Central memory CD8-positive, alpha-beta T cell (primary cell): ENCODE data around the gene HYDIN.
"Not testable (repeated sequence)": the region's sequence is repeated elsewhere in the genome, so short reads cannot be mapped to it uniquely, and the experiment has no call there.

Experiments used
- ATAC-seq: fragments of 150-1000 bp; cut with Tn5 transposase; replicated peaks from 2 replicates; pipeline ENCODE4 v1.10.0; 2022; ENCODE audit warnings: mild to moderate bottlenecking, moderate FRiP score, moderate number of reproducible peaks; ENCODE audit not compliant: poor library complexity, severe bottlenecking; ENCODE audit errors: extremely low read depth
- DNase-seq, 2 donors: peaks; one replicate each; pipeline ENCODE4 v3.0.0; 2021; ENCODE audit warnings: low spot score in 2 of 2
- H3K27ac Mint-ChIP-seq: one replicate; pipeline ENCODE4 v1.8.0; 2022; ENCODE audit warnings: low read depth, mild to moderate bottlenecking, moderate library complexity, mixed read lengths
- H3K27me3 Mint-ChIP-seq: one replicate; pipeline ENCODE4 v1.8.0; 2022; ENCODE audit warnings: mixed read lengths
- H3K36me3 Mint-ChIP-seq: one replicate; pipeline ENCODE4 v1.8.0; 2022; ENCODE audit warnings: mild to moderate bottlenecking, moderate library complexity, mixed read lengths; ENCODE audit not compliant: insufficient read depth
- H3K4me1 Mint-ChIP-seq: one replicate; pipeline ENCODE4 v1.8.0; 2022; ENCODE audit warnings: mixed read lengths
- H3K4me3 Mint-ChIP-seq: one replicate; pipeline ENCODE4 v1.8.0; 2022; ENCODE audit warnings: mild to moderate bottlenecking, moderate library complexity, mixed read lengths
- H3K9me3 Mint-ChIP-seq: one replicate; pipeline ENCODE4 v1.8.0; 2022; ENCODE audit warnings: mixed read lengths

The HYDIN gene

DNA sequence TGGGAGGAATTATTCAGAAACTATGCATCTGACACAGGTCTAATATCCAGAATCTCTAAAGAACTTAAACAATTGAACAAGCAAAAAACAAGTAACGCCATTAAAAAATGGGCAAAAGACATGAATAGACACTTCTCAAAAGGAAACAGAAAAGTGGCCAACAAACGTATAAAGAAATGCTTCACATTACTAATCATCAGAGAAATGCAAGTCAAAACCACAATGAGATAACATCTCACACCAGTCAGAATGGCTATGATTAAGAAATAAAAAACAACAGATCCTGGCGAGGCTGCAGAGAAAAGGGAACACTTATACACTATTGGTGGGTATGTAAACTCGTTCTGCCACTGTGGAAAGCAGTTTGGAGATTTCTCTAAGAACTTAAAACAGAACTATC lies 379.2 kb downstream of the HYDIN start:
- H3K4me3 Mint-ChIP-seq, H3K27ac Mint-ChIP-seq, H3K36me3 Mint-ChIP-seq, H3K4me1 Mint-ChIP-seq, DNase-seq, H3K9me3 Mint-ChIP-seq, ATAC-seq: not testable (repeated sequence)
- peaks cover 11% of the 10 kb centered on the region for H3K27me3 Mint-ChIP-seq

DNA sequence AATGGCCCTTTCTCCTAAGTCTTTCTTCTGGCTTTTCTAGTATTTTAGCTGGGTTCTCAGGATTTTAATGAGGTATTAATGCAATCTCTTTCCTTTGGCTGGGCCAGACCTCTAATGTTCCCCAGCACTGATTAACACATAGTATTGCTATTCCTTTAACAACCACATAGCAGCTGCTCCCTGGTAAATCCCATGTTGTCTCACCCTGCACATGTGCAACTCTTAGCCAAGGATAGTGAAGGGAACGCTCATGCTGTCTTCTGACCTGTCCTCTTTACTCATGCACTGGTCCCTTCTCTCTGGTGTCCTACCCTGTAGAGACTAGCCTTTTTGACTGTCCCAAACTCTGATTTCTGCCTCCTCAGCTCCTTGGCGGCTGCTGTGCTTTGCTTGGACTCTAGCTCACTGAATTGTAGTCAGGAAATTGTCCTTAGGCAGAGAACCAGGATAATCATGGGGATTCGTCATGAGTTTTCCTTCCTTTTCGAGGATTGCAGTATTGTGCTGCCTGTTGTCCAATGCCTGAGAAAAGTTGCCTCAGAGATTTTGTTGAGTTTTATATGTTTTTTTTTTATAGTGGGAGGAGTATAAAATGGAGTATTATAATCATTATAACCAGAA lies 406.9 kb downstream of the HYDIN start:
- H3K27ac Mint-ChIP-seq, ATAC-seq, H3K27me3 Mint-ChIP-seq, H3K4me3 Mint-ChIP-seq, H3K36me3 Mint-ChIP-seq, DNase-seq, H3K9me3 Mint-ChIP-seq, H3K4me1 Mint-ChIP-seq: not testable (repeated sequence)

DNA sequence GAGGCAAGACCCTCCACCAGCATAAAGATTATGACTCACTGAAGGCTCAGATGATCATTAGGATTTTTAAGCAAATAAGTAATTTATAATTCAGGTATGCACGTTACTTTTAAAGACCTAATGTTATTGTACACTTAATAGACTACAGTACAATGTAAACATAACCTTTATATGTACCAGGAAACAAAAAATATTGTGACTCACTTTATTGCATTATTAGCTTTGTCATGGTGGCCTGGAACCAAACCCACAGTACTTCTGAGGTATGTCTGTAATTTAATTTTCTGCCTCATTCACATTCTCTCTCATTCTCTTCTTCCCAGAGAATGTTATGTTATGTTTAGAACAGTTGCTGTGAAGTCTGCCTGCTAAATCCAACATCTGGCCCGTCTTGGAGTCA lies 407.8 kb downstream of the HYDIN start:
- H3K27ac Mint-ChIP-seq, H3K9me3 Mint-ChIP-seq, H3K4me3 Mint-ChIP-seq, ATAC-seq, H3K4me1 Mint-ChIP-seq, H3K27me3 Mint-ChIP-seq, H3K36me3 Mint-ChIP-seq, DNase-seq: not testable (repeated sequence)

DNA sequence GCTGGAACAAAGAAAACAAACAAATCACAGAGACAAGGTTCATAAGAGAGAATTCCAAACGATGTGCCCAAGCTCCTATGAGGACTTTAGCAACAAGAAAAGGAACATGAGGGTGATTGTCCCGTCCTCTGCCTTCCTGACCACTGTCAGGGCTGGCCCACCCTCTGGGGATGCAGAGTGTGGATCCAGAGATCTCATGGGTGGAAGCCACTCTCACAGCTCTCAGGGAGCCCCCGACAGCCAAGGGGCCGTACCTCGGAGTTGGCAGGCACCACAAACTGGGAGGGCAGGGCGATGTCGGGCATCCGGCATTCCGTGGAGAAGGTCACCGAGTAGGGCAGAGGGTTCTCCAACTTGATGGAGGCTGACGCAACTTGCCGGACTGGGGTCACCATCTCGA lies 412.4 kb downstream of the HYDIN start:
- not testable (repeated sequence) for ATAC-seq, H3K4me1 Mint-ChIP-seq, DNase-seq, H3K27me3 Mint-ChIP-seq, H3K4me3 Mint-ChIP-seq, H3K36me3 Mint-ChIP-seq, H3K27ac Mint-ChIP-seq, H3K9me3 Mint-ChIP-seq

DNA sequence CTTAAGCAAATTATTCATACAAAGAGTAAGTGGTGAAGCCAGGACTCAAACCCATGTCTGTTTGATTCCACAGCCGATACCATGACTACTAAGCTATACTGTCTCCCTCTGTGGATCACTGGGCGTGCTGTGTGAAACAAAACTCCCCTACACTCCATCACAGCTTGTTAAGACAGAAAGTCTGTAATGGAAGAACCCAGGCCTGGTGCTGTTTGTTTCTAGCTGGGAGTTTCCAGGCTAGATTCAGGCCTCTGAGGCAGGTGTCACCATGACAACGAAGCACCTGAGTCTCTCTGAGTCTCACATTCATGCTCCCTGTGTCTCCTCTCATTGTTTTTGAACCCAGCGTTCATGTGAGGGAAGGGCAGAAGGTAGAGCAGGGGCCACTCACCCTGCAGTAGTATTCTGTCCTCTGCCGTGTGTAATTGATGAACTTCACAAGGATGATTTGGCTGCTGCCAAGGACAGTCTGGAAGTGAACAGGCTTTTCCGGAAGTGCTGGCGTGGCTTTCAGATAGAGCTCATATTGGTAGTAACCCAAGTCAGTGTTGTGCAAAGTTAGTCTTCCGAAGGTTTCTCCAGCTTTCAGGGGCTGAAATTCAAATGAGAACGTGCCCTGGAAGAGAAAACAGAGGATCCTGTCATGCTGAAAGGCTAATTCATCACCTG lies 421.0 kb downstream of the HYDIN start:
- Mint-ChIP-seq H3K36me3 (peaks cover 5% of the 10 kb centered on the region), H3K9me3 (no peaks in the 10 kb centered on the region), H3K27me3 (peaks cover 45% of the 10 kb centered on the region), H3K4me1 (no peaks in the 10 kb centered on the region), H3K4me3 (no peak overlapping the region), H3K27ac (no peak overlapping the region)
- ATAC-seq, result no peak
- DNase-seq, result no peak

DNA sequence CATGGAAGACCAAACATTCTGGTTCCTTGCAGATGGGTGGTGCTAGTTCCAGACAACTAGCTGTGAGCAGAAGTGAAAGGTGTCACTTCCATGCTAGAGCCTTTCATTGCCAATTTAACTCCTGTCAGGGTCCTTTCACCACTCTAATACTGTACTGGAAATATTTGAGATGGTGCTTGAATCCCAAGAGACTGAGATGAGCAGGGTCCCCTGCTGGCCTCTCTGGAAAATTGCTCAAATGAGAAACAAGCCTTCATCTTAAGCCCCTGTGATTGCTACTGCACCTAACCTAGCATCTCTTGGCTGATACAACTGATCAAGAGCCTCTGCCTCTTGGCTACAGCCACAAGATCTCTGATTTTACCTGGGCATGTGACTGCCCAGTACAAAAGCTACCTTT lies 422.2 kb downstream of the HYDIN start:
- H3K4me3 Mint-ChIP-seq, result no peak overlapping the region
- no peaks in the 10 kb centered on the region for H3K9me3 Mint-ChIP-seq
- DNase-seq, result no peak
- H3K27me3 Mint-ChIP-seq, result peaks cover 45% of the 10 kb centered on the region
- no peaks in the 10 kb centered on the region for H3K4me1 Mint-ChIP-seq
- peaks cover 5% of the 10 kb centered on the region for H3K36me3 Mint-ChIP-seq
- ATAC-seq, result no peak
- H3K27ac Mint-ChIP-seq, result no peak overlapping the region

DNA sequence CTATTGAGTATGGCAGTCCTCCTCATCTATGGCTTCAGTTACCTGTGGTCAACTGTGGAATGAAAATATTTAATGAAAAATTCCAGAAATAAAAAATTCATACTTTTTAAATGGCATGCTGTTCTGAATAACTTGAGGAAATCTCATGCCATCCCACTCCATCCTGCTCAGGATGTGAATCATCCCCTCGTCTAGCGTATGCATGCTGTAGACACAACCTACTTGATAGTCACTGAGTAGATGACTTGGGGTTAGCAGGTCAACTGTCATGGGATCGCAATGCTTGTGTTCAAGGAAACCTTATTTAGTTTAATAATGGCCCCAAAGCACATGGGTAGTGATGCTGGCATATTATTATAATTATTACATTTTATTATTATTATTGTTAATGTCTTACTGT lies 424.7 kb downstream of the HYDIN start:
- peaks cover 44% of the 10 kb centered on the region for H3K27me3 Mint-ChIP-seq
- no peak overlapping the region for H3K4me3 Mint-ChIP-seq
- peaks cover 10% of the 10 kb centered on the region for H3K4me1 Mint-ChIP-seq
- peaks cover 9% of the 10 kb centered on the region for H3K36me3 Mint-ChIP-seq
- ATAC-seq (no peak), DNase-seq (no peak)
- H3K9me3 Mint-ChIP-seq, result no peaks in the 10 kb centered on the region
- no peak overlapping the region for H3K27ac Mint-ChIP-seq

DNA sequence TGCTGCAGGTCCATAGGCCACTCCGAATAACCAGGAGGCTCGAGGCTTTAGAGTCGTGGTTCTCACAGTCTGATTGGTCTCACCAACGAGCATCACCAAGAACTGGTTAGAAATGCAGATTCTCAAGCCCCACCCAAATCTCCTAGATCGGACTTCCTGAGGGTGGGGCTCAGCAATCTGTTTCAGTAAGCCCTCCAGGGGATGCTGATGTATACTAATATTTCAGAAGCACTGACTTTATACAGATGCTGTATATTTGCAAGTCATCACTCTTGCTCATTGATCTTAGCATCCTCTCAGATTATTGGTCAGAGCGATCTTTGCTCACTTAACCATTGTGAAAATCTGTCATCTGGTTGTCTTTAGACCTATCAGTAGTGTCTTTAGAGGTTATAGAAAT lies 425.1 kb downstream of the HYDIN start:
- Mint-ChIP-seq H3K9me3 (no peaks in the 10 kb centered on the region), H3K4me1 (peaks cover 14% of the 10 kb centered on the region), H3K36me3 (peaks cover 8% of the 10 kb centered on the region), H3K27me3 (peaks cover 40% of the 10 kb centered on the region), H3K27ac (no peak overlapping the region), H3K4me3 (no peak overlapping the region)
- no peak for ATAC-seq
- DNase-seq, result no peak

DNA sequence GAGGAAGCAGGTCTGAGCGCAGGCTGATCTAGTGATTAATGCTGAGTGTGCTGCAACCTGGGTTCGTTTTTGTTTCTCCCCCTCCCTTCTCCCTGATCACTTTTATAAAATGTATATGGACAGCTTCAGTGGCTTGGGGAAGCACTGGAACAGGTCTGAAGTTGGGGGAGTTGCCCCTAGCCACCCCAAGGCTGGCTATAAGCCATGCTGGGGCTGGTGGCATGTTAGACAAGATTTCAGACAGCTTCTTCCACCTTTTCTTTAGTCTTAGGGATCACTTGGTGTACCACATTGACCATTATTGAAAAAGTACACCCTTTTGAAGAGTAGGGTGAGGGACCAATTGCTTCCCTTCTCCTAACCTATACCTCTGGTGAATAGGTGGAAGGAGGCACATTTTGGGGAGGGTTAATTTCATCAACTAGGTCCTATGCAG lies 425.8 kb downstream of the HYDIN start:
- H3K27me3 Mint-ChIP-seq, result peaks cover 34% of the 10 kb centered on the region
- H3K4me3 Mint-ChIP-seq, result no peak overlapping the region

DNA sequence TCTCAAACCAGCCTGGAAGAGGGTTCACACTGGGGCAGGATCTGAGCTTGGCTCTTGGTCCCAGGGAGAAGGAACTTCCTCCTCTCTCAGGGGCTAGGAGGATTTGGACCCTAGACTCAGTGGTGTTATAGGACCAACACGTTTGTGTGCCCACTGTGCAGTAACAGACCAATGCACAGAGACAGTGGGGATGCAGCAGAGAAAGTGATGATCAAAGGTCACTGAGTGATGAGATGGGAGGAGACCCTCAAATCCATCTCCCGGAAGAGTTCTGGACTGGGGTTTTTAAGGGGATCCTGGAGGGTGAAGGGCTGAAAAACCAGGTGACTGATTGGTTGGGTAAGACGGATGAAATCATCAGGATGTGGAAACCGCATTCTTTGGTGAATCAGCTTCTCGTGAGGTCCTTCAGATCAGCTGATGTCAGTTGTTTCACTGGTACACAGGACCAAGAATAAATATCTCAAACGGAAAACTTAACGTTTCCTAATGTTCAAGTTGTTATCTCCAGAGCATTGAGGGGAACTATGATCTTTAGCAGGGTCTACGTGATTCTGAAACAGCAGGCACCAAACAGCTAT lies 426.3 kb downstream of the HYDIN start:
- Mint-ChIP-seq H3K4me1 (peaks cover 24% of the 10 kb centered on the region), H3K9me3 (no peaks in the 10 kb centered on the region), H3K27ac (no peak overlapping the region), H3K36me3 (peaks cover 9% of the 10 kb centered on the region), H3K27me3 (peaks cover 30% of the 10 kb centered on the region), H3K4me3 (no peak overlapping the region)
- ATAC-seq, result no peak
- DNase-seq, result no peak

More for the DNA sequence above, 425.8 kb downstream of the HYDIN start:
- peaks cover 20% of the 10 kb centered on the region for H3K4me1 Mint-ChIP-seq
- H3K9me3 Mint-ChIP-seq, result no peaks in the 10 kb centered on the region
- H3K27ac Mint-ChIP-seq, result no peak overlapping the region
- DNase-seq (no peak), ATAC-seq (no peak)
- peaks cover 9% of the 10 kb centered on the region for H3K36me3 Mint-ChIP-seq

DNA sequence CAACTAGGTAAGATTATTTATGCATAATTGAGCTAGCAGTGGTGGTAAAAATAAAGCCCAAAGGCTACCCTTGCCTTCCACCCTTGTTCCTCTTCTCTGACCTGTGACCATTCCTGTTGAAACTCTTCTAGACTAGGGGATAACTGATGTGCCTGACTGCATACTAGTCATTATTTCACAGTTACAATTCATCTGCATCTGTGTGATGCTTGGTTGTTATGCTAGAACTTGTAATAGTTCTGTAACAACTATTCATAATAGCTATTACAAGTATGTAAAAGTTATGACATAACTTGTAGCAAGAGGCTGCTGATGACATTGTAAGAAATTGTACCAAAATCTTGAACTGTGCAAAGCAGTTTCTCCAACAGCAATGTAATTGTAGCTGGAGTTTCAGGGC lies 427.2 kb downstream of the HYDIN start:
- Mint-ChIP-seq H3K27me3 (peaks cover 30% of the 10 kb centered on the region), H3K9me3 (no peaks in the 10 kb centered on the region), H3K4me3 (no peak overlapping the region), H3K36me3 (peaks cover 9% of the 10 kb centered on the region), H3K4me1 (peaks cover 30% of the 10 kb centered on the region), H3K27ac (no peak overlapping the region)
- no peak for DNase-seq
- ATAC-seq, result no peak

DNA sequence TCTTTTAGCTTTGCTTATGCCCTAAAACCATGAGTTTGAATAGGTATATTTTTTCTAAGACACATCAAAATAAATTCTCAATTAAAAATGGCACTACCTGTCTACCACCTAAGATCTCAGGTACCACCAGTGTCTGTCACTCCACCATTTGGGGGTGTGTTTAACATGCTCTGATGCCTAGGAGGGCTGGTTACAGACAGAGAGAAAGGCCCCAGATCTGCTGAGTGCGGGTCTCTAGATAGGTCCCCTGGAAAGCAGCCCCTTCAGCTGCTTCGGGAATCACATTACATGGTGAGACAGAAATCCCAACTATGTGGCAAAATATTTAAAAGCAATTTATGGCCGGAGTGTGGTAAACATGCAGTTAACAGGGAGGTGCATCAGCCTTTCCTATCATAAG lies 428.9 kb downstream of the HYDIN start:
- H3K27ac Mint-ChIP-seq, result peak overlapping the region; percentile 75

More for the DNA sequence above, 428.9 kb downstream of the HYDIN start:
- Mint-ChIP-seq H3K27me3 (peaks cover 14% of the 10 kb centered on the region), H3K4me1 (peaks cover 42% of the 10 kb centered on the region), H3K9me3 (no peaks in the 10 kb centered on the region), H3K36me3 (peaks cover 11% of the 10 kb centered on the region), H3K4me3 (peak overlapping the region; percentile 86)
- no peak for ATAC-seq
- no peak for DNase-seq
